Thoracic aorta (tissue), 2 donors: ENCODE data around the gene MAGEA6. TPM values are rescaled to one million over a fixed set of nuclear protein-coding genes. Genes with fewer than 3 reads are reported as not detected.
"Not testable (repeated sequence)": the region's sequence is repeated elsewhere in the genome, so short reads cannot be mapped to it uniquely, and the experiment has no call there.

Experiments
- ATAC-seq: fragments of 150-250 bp; one replicate; pipeline ENCODE4 v1.8.0; 2017; ENCODE audit warnings: low read depth; ENCODE audit not compliant: insufficient number of reproducible peaks, low FRiP score
- DNase-seq: peaks from one replicate; pipeline ENCODE4 v3.0.0-alpha.2; 2020; ENCODE audit warnings: low spot score
- H3K27ac ChIP-seq, 2 donors: fragments of 200-600 bp; sonication (generic); 1 replicate in 1 of 2; 2 replicates in 1 of 2; pipeline ENCODE4 v1.5.1; 2016; ENCODE audit warnings: mild to moderate bottlenecking in 2 of 2, moderate library complexity in 2 of 2
- H3K27me3 ChIP-seq: fragments of 200-600 bp; sonication (generic); replicated peaks from 2 replicates; pipeline ENCODE4 v1.6.0; 2016; ENCODE audit warnings: mild to moderate bottlenecking; ENCODE audit not compliant: insufficient read depth
- H3K36me3 ChIP-seq: fragments of 200-600 bp; sonication (generic); one replicate; pipeline ENCODE4 v1.5.1; 2016
- H3K4me1 ChIP-seq, 2 donors: fragments of 200-600 bp; sonication (generic); 1 replicate in 1 of 2; 2 replicates in 1 of 2; pipeline versions ENCODE4 v1.5.1 to v1.6.0; 2016; ENCODE audit warnings: low read depth in 2 of 2, mild to moderate bottlenecking in 1 of 2; ENCODE audit not compliant: control insufficient read depth in 1 of 2
- H3K4me3 ChIP-seq: fragments of 200-600 bp; sonication (generic); 2 replicates; pipeline ENCODE4 v1.5.1; 2016; ENCODE audit warnings: mild to moderate bottlenecking
- H3K9me3 ChIP-seq: fragments of 200-600 bp; sonication (generic); 2 replicates; pipeline ENCODE4 v1.5.1; 2016
- CTCF ChIP-seq: fragments of 200-600 bp; sonication (generic); IDR thresholded peaks from one replicate; pipeline ENCODE4 v1.5.1; 2019; ENCODE audit warnings: antibody characterized with exemption
- total RNA-seq, 2 donors: library from RNA; depleted of rRNA; stranded (reverse); fragments of >200 nt; gene quantifications; one replicate each; pipeline versions ENCODE4 v1.1.0 to v1.2.3, GENCODE V29; 2016

The MAGEA6 gene
- total RNA-seq, 2 donors from 2014 or later = not detected

GRCh38 chrX:152754871-152755270 is 14.6 kb downstream of the MAGEA6 start:
- not testable (repeated sequence) for ATAC-seq, H3K4me3 ChIP-seq, H3K36me3 ChIP-seq, DNase-seq, H3K27me3 ChIP-seq, H3K4me1 ChIP-seq, H3K27ac ChIP-seq, H3K9me3 ChIP-seq

- not testable (repeated sequence) for H3K9me3 ChIP-seq, H3K27me3 ChIP-seq, H3K36me3 ChIP-seq, H3K4me1 ChIP-seq, ATAC-seq, H3K27ac ChIP-seq, H3K4me3 ChIP-seq, DNase-seq
Measured at GRCh38 chrX:152753686-152754650, 15.5 kb downstream of the MAGEA6 start, which contains the start of gene MAGEA2. MAGEA2 (minus strand) TSS chrX:152753842; CDS start chrX:152751363, 2,479 bp downstream.

- Histone ChIP-seq H3K4me1 (no peaks in the 10 kb centered on the region), H3K27ac (no peak overlapping the region), H3K27me3 (no peaks in the 10 kb centered on the region), H3K9me3 (no peaks in the 10 kb centered on the region), H3K36me3 (no peaks in the 10 kb centered on the region), H3K4me3 (no peak overlapping the region)
- ATAC-seq (no peak), DNase-seq (no peak)
- TF ChIP-seq CTCF = no peak
Measured at GRCh38 chrX:152738560-152738959, 30.9 kb downstream of the MAGEA6 start.

- H3K27ac ChIP-seq, H3K27me3 ChIP-seq, H3K4me3 ChIP-seq, H3K36me3 ChIP-seq, H3K9me3 ChIP-seq, ATAC-seq, H3K4me1 ChIP-seq, DNase-seq: not testable (repeated sequence)
Measured at GRCh38 chrX:152736528-152736927, 33.0 kb downstream of the MAGEA6 start.

GRCh38 chrX:152735860-152736511 is 33.5 kb downstream of the MAGEA6 start:
- no peak for DNase-seq
- ATAC-seq = no peak
- H3K4me3 ChIP-seq = no peak overlapping the region
- no peak for TF ChIP-seq CTCF
- H3K36me3 ChIP-seq = no peaks in the 10 kb centered on the region
- H3K9me3 ChIP-seq = no peaks in the 10 kb centered on the region
- no peak overlapping the region for H3K27ac ChIP-seq
- no peaks in the 10 kb centered on the region for H3K4me1 ChIP-seq
- H3K27me3 ChIP-seq = no peaks in the 10 kb centered on the region

- TF ChIP-seq CTCF = no peak
- no peak overlapping the region for H3K27ac ChIP-seq
Measured at GRCh38 chrX:152735101-152735500, 34.4 kb downstream of the MAGEA6 start.

GRCh38 chrX:152734143-152734858 is 35.2 kb downstream of the MAGEA6 start:
- H3K4me3 ChIP-seq, ATAC-seq, H3K36me3 ChIP-seq, H3K9me3 ChIP-seq, DNase-seq, H3K27me3 ChIP-seq, H3K4me1 ChIP-seq, H3K27ac ChIP-seq: not testable (repeated sequence)

More at GRCh38 chrX:152735101-152735500, 34.4 kb downstream of the MAGEA6 start:
- ATAC-seq (no peak), DNase-seq (no peak)
- H3K4me3 ChIP-seq = no peak overlapping the region
- H3K36me3 ChIP-seq = no peaks in the 10 kb centered on the region
- no peaks in the 10 kb centered on the region for H3K9me3 ChIP-seq
- H3K27me3 ChIP-seq = no peaks in the 10 kb centered on the region
- H3K4me1 ChIP-seq = no peaks in the 10 kb centered on the region
